Subcutaneous abdominal adipose tissue (tissue), 5 donors: ENCODE data around the gene TLR3.

Experiments
- H3K27ac ChIP-seq: one replicate; pipeline ENCODE4 v1.7.0; 2013; ENCODE audit warnings: low read depth, mild to moderate bottlenecking, inconsistent platforms, low read length, moderate library complexity
- H3K27me3 ChIP-seq, 5 donors: one replicate each; pipeline ENCODE4 v1.7.0; 2013; ENCODE audit warnings: low read length in 5 of 5, inconsistent platforms in 1 of 5; ENCODE audit not compliant: control insufficient read depth in 5 of 5, insufficient read depth in 4 of 5
- H3K36me3 ChIP-seq, 5 donors: one replicate each; pipeline ENCODE4 v1.7.0; 2013; ENCODE audit warnings: low read length in 5 of 5; ENCODE audit not compliant: control insufficient read depth in 5 of 5, insufficient read depth in 5 of 5
- H3K4me1 ChIP-seq, 5 donors: one replicate each; pipeline ENCODE4 v1.7.0; 2013; ENCODE audit warnings: low read length in 5 of 5, mild to moderate bottlenecking in 3 of 5, moderate library complexity in 1 of 5; ENCODE audit not compliant: control insufficient read depth in 5 of 5, insufficient read depth in 5 of 5
- H3K4me3 ChIP-seq, 5 donors: one replicate each; pipeline ENCODE4 v1.7.0; 2013; ENCODE audit warnings: low read length in 5 of 5, low read depth in 1 of 5
- H3K9ac ChIP-seq, 5 donors: one replicate each; pipeline ENCODE4 v1.7.0; 2013; ENCODE audit warnings: low read length in 5 of 5, mild to moderate bottlenecking in 4 of 5, moderate library complexity in 3 of 5
- H3K9me3 ChIP-seq, 5 donors: one replicate each; pipeline ENCODE4 v1.7.0; 2013; ENCODE audit warnings: low read length in 5 of 5; ENCODE audit not compliant: control insufficient read depth in 5 of 5
- donor health status: healthy.
- donor health status: healthy.
- donor health status: healthy.
- donor health status: healthy.
- donor health status: healthy.

The TLR3 gene

DNA sequence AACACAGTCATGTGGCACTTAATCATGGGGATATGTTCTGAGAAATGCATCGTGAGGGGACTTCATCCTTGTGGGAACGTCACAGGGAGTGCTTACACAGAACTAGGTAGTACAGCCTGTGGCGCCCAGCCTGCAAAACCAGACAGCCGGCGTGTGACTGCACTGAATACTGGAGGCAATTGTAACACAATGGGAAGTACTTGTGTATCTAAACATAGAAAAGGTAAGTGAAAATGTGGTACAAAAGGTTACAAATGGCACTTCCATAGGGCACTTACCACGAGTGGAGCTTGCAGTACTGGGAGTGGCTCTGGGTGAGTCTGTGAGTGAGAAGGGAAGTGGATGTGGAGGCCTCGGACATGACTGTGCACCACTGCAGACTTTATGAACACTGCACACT lies 5.2 kb downstream of the TLR3 start:
- Histone ChIP-seq H3K4me3 (no peak overlapping the region), H3K9me3 (no peaks in the 10 kb centered on the region), H3K27me3 (no peaks in the 10 kb centered on the region), H3K9ac (no peak overlapping the region), H3K36me3 (peaks cover 3 to 7% (median 5%) of the 10 kb centered on the region in 5 donors), H3K27ac (no peak overlapping the region), H3K4me1 (peaks cover 3 to 16% (median 11%) of the 10 kb centered on the region in 5 donors)

GRCh38 chr4:186078981-186079638 lies 10.2 kb downstream of the TLR3 start:
- H3K27ac ChIP-seq: no peak overlapping the region
- no peak overlapping the region for H3K4me3 ChIP-seq
- no peak overlapping the region for H3K9ac ChIP-seq

GRCh38 chr4:186079694-186080093 lies 10.7 kb downstream of the TLR3 start:
- no peaks in the 10 kb centered on the region for H3K27me3 ChIP-seq
- no peak overlapping the region for H3K4me3 ChIP-seq
- no peaks in the 10 kb centered on the region for H3K9me3 ChIP-seq
- H3K27ac ChIP-seq: no peak overlapping the region
- no peak overlapping the region for H3K9ac ChIP-seq
- peaks cover 10 to 26% (median 14%) of the 10 kb centered on the region in 5 donors for H3K36me3 ChIP-seq
- no peaks in the 10 kb centered on the region for H3K4me1 ChIP-seq

More at GRCh38 chr4:186078981-186079638, 10.2 kb downstream of the TLR3 start:
- H3K4me1 ChIP-seq: peaks cover 0 to 1% (median 0%) of the 10 kb centered on the region in 5 donors
- no peaks in the 10 kb centered on the region for H3K9me3 ChIP-seq
- H3K27me3 ChIP-seq: no peaks in the 10 kb centered on the region
- peaks cover 10 to 26% (median 14%) of the 10 kb centered on the region in 5 donors for H3K36me3 ChIP-seq

- H3K9me3 ChIP-seq: no peaks in the 10 kb centered on the region
- no peak overlapping the region for H3K9ac ChIP-seq
- no peak overlapping the region for H3K27ac ChIP-seq
- H3K36me3 ChIP-seq: peaks cover 10 to 26% (median 14%) of the 10 kb centered on the region in 5 donors
- H3K27me3 ChIP-seq: no peaks in the 10 kb centered on the region
- no peaks in the 10 kb centered on the region for H3K4me1 ChIP-seq
- no peak overlapping the region for H3K4me3 ChIP-seq
These were observed 12.3 kb downstream of the TLR3 start for GRCh38 chr4:186081202-186081807.

DNA sequence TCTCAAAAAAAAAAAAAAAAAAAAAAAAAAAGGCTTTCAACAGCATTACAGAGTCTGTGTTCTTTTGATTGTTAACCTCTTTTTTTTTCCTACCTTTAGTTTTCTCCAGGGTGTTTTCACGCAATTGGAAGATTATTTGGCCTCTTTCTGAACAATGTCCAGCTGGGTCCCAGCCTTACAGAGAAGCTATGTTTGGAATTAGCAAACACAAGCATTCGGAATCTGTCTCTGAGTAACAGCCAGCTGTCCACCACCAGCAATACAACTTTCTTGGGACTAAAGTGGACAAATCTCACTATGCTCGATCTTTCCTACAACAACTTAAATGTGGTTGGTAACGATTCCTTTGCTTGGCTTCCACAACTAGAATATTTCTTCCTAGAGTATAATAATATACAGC lies 13.3 kb downstream of the TLR3 start:
- H3K9ac ChIP-seq: no peak overlapping the region
- no peaks in the 10 kb centered on the region for H3K27me3 ChIP-seq
- no peaks in the 10 kb centered on the region for H3K4me1 ChIP-seq
- no peak overlapping the region for H3K4me3 ChIP-seq
- H3K9me3 ChIP-seq: no peaks in the 10 kb centered on the region
- H3K27ac ChIP-seq: no peak overlapping the region
- H3K36me3 ChIP-seq: peaks cover 4 to 24% (median 14%) of the 10 kb centered on the region in 5 donors

GRCh38 chr4:186088523-186088922 lies 19.6 kb downstream of the TLR3 start:
- Histone ChIP-seq H3K27me3 (no peaks in the 10 kb centered on the region), H3K9ac (no peak overlapping the region), H3K4me1 (peaks cover 4 to 12% (median 11%) of the 10 kb centered on the region in 5 donors), H3K9me3 (peaks cover 0 to 6% (median 3%) of the 10 kb centered on the region in 5 donors), H3K4me3 (no peak overlapping the region), H3K36me3 (peaks cover 0 to 3% (median 0%) of the 10 kb centered on the region in 5 donors), H3K27ac (no peak overlapping the region)

DNA sequence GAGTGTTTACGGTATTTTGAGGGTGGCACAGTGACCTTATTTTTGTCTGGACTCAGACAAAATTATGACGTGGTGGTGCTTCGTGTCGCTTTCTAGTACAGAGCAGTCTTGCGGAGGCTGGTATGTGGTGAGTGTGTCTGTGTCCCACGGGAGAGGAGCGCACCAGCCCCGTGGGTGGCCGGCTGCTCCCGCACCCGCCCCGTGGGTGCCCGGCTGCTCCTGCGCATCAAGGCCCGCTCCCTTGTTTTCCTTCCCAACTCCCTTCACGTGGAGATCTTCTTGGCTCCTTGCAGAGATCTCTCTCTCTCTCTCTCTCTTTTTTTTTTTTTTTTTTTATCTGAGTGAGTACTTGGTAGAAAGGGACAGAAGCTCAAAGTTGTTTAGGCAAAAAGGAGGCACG lies 23.3 kb downstream of the TLR3 start:
- H3K4me3 ChIP-seq: no peak overlapping the region
- H3K9me3 ChIP-seq: peaks cover 0 to 6% (median 3%) of the 10 kb centered on the region in 5 donors
- no peaks in the 10 kb centered on the region for H3K27me3 ChIP-seq
- no peaks in the 10 kb centered on the region for H3K36me3 ChIP-seq
- H3K9ac ChIP-seq: no peak overlapping the region
- H3K27ac ChIP-seq: no peak overlapping the region
- peaks cover 4 to 12% (median 11%) of the 10 kb centered on the region in 5 donors for H3K4me1 ChIP-seq

DNA sequence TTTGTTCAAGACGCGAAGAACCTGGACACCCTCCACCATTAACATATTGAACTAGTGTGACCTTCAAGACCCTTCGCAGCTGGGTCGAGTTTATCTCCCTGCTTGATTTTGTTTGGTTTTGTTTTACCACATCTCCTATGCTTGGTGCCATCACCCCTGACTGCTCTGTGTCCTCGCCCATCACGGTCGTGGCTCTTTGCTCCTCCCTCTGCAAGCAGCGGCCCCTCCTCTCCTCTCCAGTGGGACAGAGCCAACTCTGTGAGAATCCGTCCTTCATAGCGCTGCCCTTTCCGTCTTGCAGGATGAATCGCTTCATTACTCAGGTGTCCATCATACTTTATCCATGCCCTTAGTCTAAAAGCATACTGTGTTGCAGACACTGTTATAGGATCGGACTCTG lies 26.4 kb downstream of the TLR3 start:
- no peak overlapping the region for H3K9ac ChIP-seq
- no peak overlapping the region for H3K4me3 ChIP-seq
- no peak overlapping the region for H3K27ac ChIP-seq
- H3K9me3 ChIP-seq: peaks cover 0 to 6% (median 3%) of the 10 kb centered on the region in 5 donors
- no peaks in the 10 kb centered on the region for H3K36me3 ChIP-seq
- H3K4me1 ChIP-seq: no peaks in the 10 kb centered on the region
- H3K27me3 ChIP-seq: no peaks in the 10 kb centered on the region

DNA sequence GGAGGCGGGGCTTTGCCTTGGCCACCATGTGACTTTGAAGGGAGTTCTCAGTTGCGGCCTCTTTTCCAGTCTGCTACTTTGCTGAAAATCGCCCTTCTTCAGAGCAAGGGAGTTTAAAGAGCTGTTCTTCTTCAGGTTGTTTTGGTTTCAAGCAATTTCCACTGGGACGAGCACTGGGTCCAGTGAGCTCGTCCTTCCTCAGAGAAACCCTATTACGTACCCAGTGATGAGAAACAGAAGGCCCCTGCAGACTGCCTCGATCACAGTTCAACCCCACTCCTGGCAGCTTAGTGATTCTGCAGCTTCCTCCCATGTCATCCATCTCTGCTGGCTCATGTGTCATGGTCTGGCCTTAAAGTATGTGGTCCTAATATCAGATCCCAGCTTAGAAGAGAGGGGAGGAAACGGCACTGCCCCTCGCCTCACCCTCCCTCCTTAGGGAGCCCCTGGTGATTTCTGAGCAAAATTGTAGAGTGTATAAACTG lies 27.8 kb downstream of the TLR3 start:
- Histone ChIP-seq H3K4me1 (no peaks in the 10 kb centered on the region), H3K27ac (no peak overlapping the region), H3K9me3 (no peaks in the 10 kb centered on the region), H3K27me3 (no peaks in the 10 kb centered on the region), H3K4me3 (no peak overlapping the region), H3K9ac (no peak overlapping the region), H3K36me3 (no peaks in the 10 kb centered on the region)

- H3K4me1 ChIP-seq: no peaks in the 10 kb centered on the region
- no peaks in the 10 kb centered on the region for H3K27me3 ChIP-seq
- no peak overlapping the region for H3K9ac ChIP-seq
- H3K9me3 ChIP-seq: no peaks in the 10 kb centered on the region
- H3K27ac ChIP-seq: no peak overlapping the region
- H3K36me3 ChIP-seq: no peaks in the 10 kb centered on the region
- H3K4me3 ChIP-seq: no peak overlapping the region
These were observed 28.4 kb downstream of the TLR3 start for GRCh38 chr4:186097386-186097785.
